DMS79 (cell line): ENCODE data around the gene FCRL2.

Experiments used
- DNase-seq: peaks from one replicate; lab custom pipeline; 2025; lab: John Stamatoyannopoulos, UW

Gene FCRL2

GRCh38 chr1:157776971-157777391, at the start of gene FCRL2:
FCRL2 (minus strand) TSS chr1:157777132; CDS start chr1:157777073, 59 bp downstream.
- DNase-seq, result no peak

GRCh38 chr1:157820299-157820698, 43.4 kb upstream of the FCRL2 start:
- DNase-seq, result no peak

GRCh38 chr1:157819896-157820295, 43.0 kb upstream of the FCRL2 start, which contains the start of gene FCRL1:
FCRL1 (minus strand) TSS chr1:157820120; CDS start chr1:157820037, 83 bp downstream.
- no peak for DNase-seq

- DNase-seq, result no peak
Observed at GRCh38 chr1:157819215-157819614, 42.3 kb upstream of the FCRL2 start.

GRCh38 chr1:157813269-157813668, 36.3 kb upstream of the FCRL2 start:
- no peak for DNase-seq

GRCh38 chr1:157806431-157807149, 29.7 kb upstream of the FCRL2 start:
- DNase-seq, result no peak

GRCh38 chr1:157803851-157804250, 26.9 kb upstream of the FCRL2 start:
- DNase-seq, result no peak

GRCh38 chr1:157799996-157800395, 23.1 kb upstream of the FCRL2 start:
- DNase-seq, result no peak

- DNase-seq, result no peak
Observed at GRCh38 chr1:157798211-157798610, 21.3 kb upstream of the FCRL2 start.

GRCh38 chr1:157785248-157785647, 8.3 kb upstream of the FCRL2 start:
- no peak for DNase-seq

GRCh38 chr1:157784801-157785200, 7.9 kb upstream of the FCRL2 start:
- no peak for DNase-seq

- DNase-seq, result no peak
Observed at GRCh38 chr1:157782931-157783330, 6.0 kb upstream of the FCRL2 start.

- DNase-seq, result no peak
Observed at GRCh38 chr1:157781048-157781447, 4.1 kb upstream of the FCRL2 start.

GRCh38 chr1:157775101-157775870, 1.6 kb downstream of the FCRL2 start:
- no peak for DNase-seq

GRCh38 chr1:157774412-157774811, 2.5 kb downstream of the FCRL2 start:
- no peak for DNase-seq

- no peak for DNase-seq
Observed at GRCh38 chr1:157773493-157774350, 3.2 kb downstream of the FCRL2 start.

- DNase-seq, result no peak
Observed at GRCh38 chr1:157771661-157772425, 5.1 kb downstream of the FCRL2 start.

GRCh38 chr1:157770442-157771043, 6.4 kb downstream of the FCRL2 start:
- no peak for DNase-seq

- DNase-seq, result no peak
Observed at GRCh38 chr1:157766792-157767191, 10.1 kb downstream of the FCRL2 start.

GRCh38 chr1:157758018-157758417, 18.9 kb downstream of the FCRL2 start:
- no peak for DNase-seq

GRCh38 chr1:157753611-157754010, 23.3 kb downstream of the FCRL2 start:
- no peak for DNase-seq
